Measurements from ENCODE around the gene FCSK.

GRCh38 chr16:70512456-70512855 is 58.1 kb downstream of the FCSK start:
- no peak for TF ChIP-seq EZH2 (IDR thresholded peaks at IDR 0.05; ENCODE audit: insufficient read depth, poor library complexity, severe bottlenecking)
- TF ChIP-seq EZH2phosphoT487 (IDR thresholded peaks at IDR 0.05; ENCODE audit: insufficient read depth, low read depth): no peak
